ENCODE data around the gene CORO2A. TPM values are rescaled to one million over a fixed set of nuclear protein-coding genes. Genes with fewer than 3 reads are reported as not detected.

Gene CORO2A
- total RNA-seq, 1 experiment from 2014 or later, result 15.8 TPM

- no peak overlapping the region for H3K27ac Mint-ChIP-seq
- no peak overlapping the region for H3K23ac ChIP-seq (ENCODE audit: insufficient read length, low read depth, low read length)
- no peak overlapping the region for H2AFZ ChIP-seq (ENCODE audit: low read length)
- H3K4me1 ChIP-seq (ENCODE audit: insufficient read depth, low read length), result peaks cover 7% of the 10 kb centered on the region; the same call in 1 of the 2 replicates
- H3T11ph ChIP-seq (ENCODE audit: low read length), result no peak overlapping the region
- no CpG with 5 or more reads among the region's 3 CpGs for WGBS (ENCODE audit: extremely low coverage, insufficient read length, low lambda C conversion rate)
- H2BK15ac ChIP-seq (ENCODE audit: low read depth, low read length), result no peak overlapping the region
- no peak overlapping the region for H4K8ac ChIP-seq (replicated peaks; ENCODE audit: insufficient read length, low read depth, low read length)
- no peak overlapping the region for H2BK120ac ChIP-seq (ENCODE audit: low read depth, low read length, poor library complexity, severe bottlenecking)
- no peak overlapping the region for H2AK5ac ChIP-seq (ENCODE audit: insufficient read length, low read length)
- H3K14ac ChIP-seq (ENCODE audit: insufficient read depth, low read length), result no peak overlapping the region
- peaks cover 5% of the 10 kb centered on the region; the same call in 1 of the 2 replicates for H3K79me2 ChIP-seq (ENCODE audit: insufficient read depth, low read length)
- H3K27me3 Mint-ChIP-seq (ENCODE audit: low read depth), result no peaks in the 10 kb centered on the region
- DNase-seq, result no peak
- H4K20me1 ChIP-seq (ENCODE audit: control insufficient read depth, insufficient read depth, insufficient read length), result no peaks in the 10 kb centered on the region
- no peak overlapping the region for H3K56ac ChIP-seq (ENCODE audit: insufficient read length, low read depth, low read length)
- H3K27me3 ChIP-seq (ENCODE audit: insufficient read depth, low read length), result no peaks in the 10 kb centered on the region
- H3K9me3 Mint-ChIP-seq, result no peaks in the 10 kb centered on the region
- peaks cover 0 to 1% (median 0%) of the 10 kb centered on the region in 3 experiments; a peak in 2 of 7 replicates for H3K36me3 Mint-ChIP-seq (ENCODE audit: insufficient read depth in 1 of 3, low read depth in 3 of 3)
- no peak overlapping the region for H3K4me2 ChIP-seq (ENCODE audit: insufficient read depth, insufficient read length, low read length)
- H2BK20ac ChIP-seq (ENCODE audit: low read depth, low read length, poor library complexity, severe bottlenecking), result no peak overlapping the region
- peaks cover 39 to 45% of the 10 kb centered on the region in 2 experiments for H3K4me1 Mint-ChIP-seq
- TF ChIP-seq CTCF (conservative IDR thresholded peaks at IDR 0.05), result no peak
- no peak overlapping the region for H3K27ac ChIP-seq (ENCODE audit: insufficient read length, low read depth, low read length)
- no peaks in the 10 kb centered on the region for H3K9me3 ChIP-seq (ENCODE audit: control insufficient read depth, low read depth, low read length)
- no peak overlapping the region for H3K18ac ChIP-seq (ENCODE audit: insufficient read length, low read depth, low read length)
- no peak overlapping the region for H3K4me3 Mint-ChIP-seq
- H3K4ac ChIP-seq (ENCODE audit: low read depth, low read length), result no peak overlapping the region
- no peaks in the 10 kb centered on the region for H3K23me2 ChIP-seq (ENCODE audit: insufficient read length, low read depth, low read length, poor library complexity, severe bottlenecking)
- no peak overlapping the region for H2BK12ac ChIP-seq (ENCODE audit: insufficient read length, low read depth, low read length)
- no peak overlapping the region for H3K9ac ChIP-seq (ENCODE audit: extremely low read depth, insufficient read length, low read length)
- no peak overlapping the region for H4K91ac ChIP-seq (ENCODE audit: insufficient read length, low read depth, low read length)
- no peaks in the 10 kb centered on the region for H3K79me1 ChIP-seq (ENCODE audit: insufficient read depth, low read depth, low read length, poor library complexity, severe bottlenecking)
- H4K5ac ChIP-seq (ENCODE audit: insufficient read length, low read depth, low read length), result no peak overlapping the region
- no peak overlapping the region for H2BK5ac ChIP-seq (ENCODE audit: insufficient read length, low read length)
Measured at GRCh38 chr9:98175762-98176161, 16.7 kb downstream of the CORO2A start.
